ENCODE results near the gene POR. TPM values are rescaled to one million over a fixed set of nuclear protein-coding genes. Genes with fewer than 3 reads are reported as not detected.

The POR gene
- total and polyA plus RNA-seq, 2 donors (not counting 1 experiment from before 2014, with no cell fraction given): 68.4 to 78.4 TPM

DNA sequence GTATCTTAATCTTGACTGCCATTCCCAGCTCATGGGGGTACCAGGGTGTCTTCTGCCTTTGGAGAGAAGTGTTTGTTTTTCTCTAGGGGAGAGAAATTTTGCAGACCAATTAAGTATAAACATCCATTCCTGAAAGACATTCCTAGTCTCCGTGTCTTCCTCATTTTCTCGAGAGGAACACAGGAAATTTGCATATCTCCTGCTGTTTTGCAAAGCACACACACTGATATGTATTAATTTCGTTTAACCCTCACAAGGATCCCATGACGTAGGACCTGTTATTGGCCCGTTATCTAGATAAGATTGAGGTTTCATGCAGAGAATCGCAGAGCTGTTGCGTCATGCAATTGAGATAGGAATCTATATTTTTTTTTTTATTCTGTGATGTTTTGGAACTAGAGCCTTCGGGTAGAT, 35.2 kb upstream of the POR start:
- intact Hi-C loops (cut with micrococcal nuclease): loop anchor here (1.0 to 2.0 kb wide), 3 partner anchors 115 to 169 kb away; partner anchors contain the start of genes HIP1, MDH2 and TMEM120A
- Histone ChIP-seq H3K9ac (ENCODE audit: low read length) (peak overlapping the region; percentile 95), H3K9me3 (ENCODE audit: control extremely low read depth in 1 of 3, control insufficient read depth in 2 of 3, insufficient read depth in 1 of 3, low read length in 2 of 3) (peaks cover 0 to 2% (median 0%) of the 10 kb centered on the region in 3 donors), H3K4me3 (ENCODE audit: control extremely low read depth in 1 of 5, extremely low read depth in 1 of 5, insufficient read depth in 1 of 5, low read depth in 2 of 5, low read length in 4 of 5) (peak overlapping the region; percentile 57 to 97 (median 81)), H3K79me2 (ENCODE audit: control insufficient read depth, insufficient read depth, low read length) (peaks cover 43% of the 10 kb centered on the region), H3K27me3 (replicated peaks in 1 of 4; ENCODE audit: control extremely low read depth in 1 of 4, control insufficient read depth in 3 of 4, insufficient read depth in 4 of 4, low read length in 3 of 4) (no peaks in the 10 kb centered on the region), H3K36me3 (replicated peaks in 1 of 2; ENCODE audit: control extremely low read depth in 1 of 2, control insufficient read depth in 1 of 2, extremely low read depth in 1 of 2, insufficient read depth in 2 of 2, low read length in 1 of 2) (peaks cover 0 to 31% of the 10 kb centered on the region in 2 experiments), H3K4me2 (replicated peaks; ENCODE audit: low read depth, low read length, poor library complexity, severe bottlenecking) (peak overlapping the region; percentile 85), H4K20me1 (ENCODE audit: control insufficient read depth, insufficient read depth, low read length, poor library complexity, severe bottlenecking) (peaks cover 6% of the 10 kb centered on the region), H3K4me1 (ENCODE audit: control insufficient read depth in 2 of 2, insufficient read depth in 2 of 2, low read length in 2 of 2) (peaks cover 18 to 20% of the 10 kb centered on the region in 2 donors), H2AFZ (ENCODE audit: insufficient read depth, low read depth, low read length, poor library complexity, severe bottlenecking) (peak overlapping the region; percentile 96), H3K27ac (ENCODE audit: low read length in 2 of 2) (peak overlapping the region in 1 of 2 donors; percentile 87)
- Mint-ChIP-seq H3K27ac (peak overlapping the region; percentile 98), H3K27me3 (no peaks in the 10 kb centered on the region), H3K9me3 (ENCODE audit: insufficient read depth) (no peaks in the 10 kb centered on the region), H3K4me1 (peaks cover 26% of the 10 kb centered on the region), H3K4me3 (peak overlapping the region; percentile 90)
- ChIA-PET POLR2A (no interaction called here), CTCF (interaction anchor here (1.0 kb wide), 1 partner anchor 140 kb away, joined by 3 read pairs; no protein-coding TSS in a partner anchor)
- no peak for DNase-seq
- no peak for ATAC-seq (ENCODE audit: low read depth)
- 38% methylated on average over 2 of the region's 8 CpGs for WGBS (ENCODE audit: insufficient coverage)
- no peak for TF ChIP-seq EZH2 (IDR thresholded peaks at IDR 0.05; ENCODE audit: borderline replicate concordance, insufficient read depth, low read depth, low read length, poor library complexity, severe bottlenecking)
- TF ChIP-seq, protein P1, sequence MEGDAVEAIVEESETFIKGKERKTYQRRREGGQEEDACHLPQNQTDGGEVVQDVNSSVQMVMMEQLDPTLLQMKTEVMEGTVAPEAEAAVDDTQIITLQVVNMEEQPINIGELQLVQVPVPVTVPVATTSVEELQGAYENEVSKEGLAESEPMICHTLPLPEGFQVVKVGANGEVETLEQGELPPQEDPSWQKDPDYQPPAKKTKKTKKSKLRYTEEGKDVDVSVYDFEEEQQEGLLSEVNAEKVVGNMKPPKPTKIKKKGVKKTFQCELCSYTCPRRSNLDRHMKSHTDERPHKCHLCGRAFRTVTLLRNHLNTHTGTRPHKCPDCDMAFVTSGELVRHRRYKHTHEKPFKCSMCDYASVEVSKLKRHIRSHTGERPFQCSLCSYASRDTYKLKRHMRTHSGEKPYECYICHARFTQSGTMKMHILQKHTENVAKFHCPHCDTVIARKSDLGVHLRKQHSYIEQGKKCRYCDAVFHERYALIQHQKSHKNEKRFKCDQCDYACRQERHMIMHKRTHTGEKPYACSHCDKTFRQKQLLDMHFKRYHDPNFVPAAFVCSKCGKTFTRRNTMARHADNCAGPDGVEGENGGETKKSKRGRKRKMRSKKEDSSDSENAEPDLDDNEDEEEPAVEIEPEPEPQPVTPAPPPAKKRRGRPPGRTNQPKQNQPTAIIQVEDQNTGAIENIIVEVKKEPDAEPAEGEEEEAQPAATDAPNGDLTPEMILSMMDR (IDR thresholded peaks at IDR 0.05): no peak

- ChIA-PET CTCF (interaction anchor here (1.0 kb wide), 1 partner anchor 140 kb away, joined by 3 read pairs; no protein-coding TSS in a partner anchor), POLR2A (no interaction called here)
- Mint-ChIP-seq H3K4me1 (peaks cover 26% of the 10 kb centered on the region), H3K27me3 (no peaks in the 10 kb centered on the region), H3K27ac (no peak overlapping the region), H3K9me3 (ENCODE audit: insufficient read depth) (no peaks in the 10 kb centered on the region), H3K4me3 (peak overlapping the region; percentile 90)
- Histone ChIP-seq H3K9me3 (ENCODE audit: control extremely low read depth in 1 of 3, control insufficient read depth in 2 of 3, insufficient read depth in 1 of 3, low read length in 2 of 3) (peaks cover 0 to 2% (median 0%) of the 10 kb centered on the region in 3 donors), H3K27ac (ENCODE audit: low read length in 2 of 2) (no peak overlapping the region), H3K4me3 (ENCODE audit: control extremely low read depth in 1 of 5, extremely low read depth in 1 of 5, insufficient read depth in 1 of 5, low read depth in 2 of 5, low read length in 4 of 5) (no peak overlapping the region), H4K20me1 (ENCODE audit: control insufficient read depth, insufficient read depth, low read length, poor library complexity, severe bottlenecking) (peaks cover 6% of the 10 kb centered on the region), H2AFZ (ENCODE audit: insufficient read depth, low read depth, low read length, poor library complexity, severe bottlenecking) (no peak overlapping the region), H3K36me3 (replicated peaks in 1 of 2; ENCODE audit: control extremely low read depth in 1 of 2, control insufficient read depth in 1 of 2, extremely low read depth in 1 of 2, insufficient read depth in 2 of 2, low read length in 1 of 2) (peaks cover 0 to 34% of the 10 kb centered on the region in 2 experiments), H3K27me3 (replicated peaks in 1 of 4; ENCODE audit: control extremely low read depth in 1 of 4, control insufficient read depth in 3 of 4, insufficient read depth in 4 of 4, low read length in 3 of 4) (no peaks in the 10 kb centered on the region), H3K4me2 (replicated peaks; ENCODE audit: low read depth, low read length, poor library complexity, severe bottlenecking) (peak overlapping the region; percentile 85), H3K9ac (ENCODE audit: low read length) (no peak overlapping the region), H3K79me2 (ENCODE audit: control insufficient read depth, insufficient read depth, low read length) (peaks cover 43% of the 10 kb centered on the region), H3K4me1 (ENCODE audit: control insufficient read depth in 2 of 2, insufficient read depth in 2 of 2, low read length in 2 of 2) (peaks cover 18 to 20% of the 10 kb centered on the region in 2 donors)
- no peak for TF ChIP-seq EZH2 (IDR thresholded peaks at IDR 0.05; ENCODE audit: borderline replicate concordance, insufficient read depth, low read depth, low read length, poor library complexity, severe bottlenecking)
- TF ChIP-seq, protein P1 (IDR thresholded peaks at IDR 0.05): no peak
- intact Hi-C loops (cut with micrococcal nuclease): no loop called here
- no peak for ATAC-seq (ENCODE audit: low read depth)
- no peak for DNase-seq
- WGBS (ENCODE audit: insufficient coverage): no CpG with 5 or more reads among the region's 4 CpGs
Observed at GRCh38 chr7:75880242-75880641, 34.7 kb upstream of the POR start.
